Measurements from ENCODE around the gene CBLC.

- no peak for TF ChIP-seq YY1 (IDR thresholded peaks at IDR 0.05; ENCODE audit: insufficient read depth, insufficient read length)
- TF ChIP-seq ZNF274 (IDR thresholded peaks at IDR 0.05; ENCODE audit: low read depth, low read length) = no peak
- no peak for TF ChIP-seq SUZ12 (IDR thresholded peaks at IDR 0.05; ENCODE audit: extremely low read depth, insufficient read depth, insufficient read length)
Measured at GRCh38 chr19:44759083-44759804, 18.4 kb upstream of the CBLC start.

Measured in NT2/D1 (cell line).